HL-60 (cell line): Measurements from ENCODE around the gene TRIM28.
A peak's percentile ranks its signal among the peaks of the same experiment; 100 is the strongest.

Experiments used
- DNase-seq, 2 experiments: peaks; one replicate each; pipeline ENCODE4 v3.0.0-alpha.2; 2010 to 2020; ENCODE audit warnings: low read depth in 1 of 2, low spot score in 1 of 2
- H3K27ac ChIP-seq: fragments of 250-450 bp; sonication (Bioruptor Pico); replicated peaks from 2 replicates; pipeline ENCODE4 v1.5.1; 2020; ENCODE audit warnings: mild to moderate bottlenecking, moderate library complexity
- H3K27me3 ChIP-seq: fragments of 250-450 bp; sonication (Bioruptor Pico); 2 replicates; pipeline ENCODE4 v1.5.1; 2021; ENCODE audit warnings: mild to moderate bottlenecking, moderate library complexity; ENCODE audit not compliant: insufficient read depth, poor library complexity, severe bottlenecking
- H3K4me3 ChIP-seq: replicated peaks from 2 replicates; pipeline ENCODE4 v1.5.1; 2011; ENCODE audit warnings: mild to moderate bottlenecking, control low read depth, low read length; ENCODE audit not compliant: insufficient read depth
- GABPA ChIP-seq: IDR thresholded peaks from 2 replicates; pipeline ENCODE4 v1.6.1; 2012; ENCODE audit warnings: low read depth
- POLR2AphosphoS5 ChIP-seq: IDR thresholded peaks from 2 replicates; pipeline ENCODE4 v1.6.1; 2012; ENCODE audit warnings: low read depth
- SPI1 ChIP-seq: IDR thresholded peaks from 2 replicates; pipeline ENCODE4 v1.6.1; 2012; ENCODE audit warnings: low read depth, mild to moderate bottlenecking, borderline replicate concordance
- long read RNA-seq: library from polyadenylated mRNA; unstranded; transcript quantifications from one replicate; pipeline ENCODE4 v2.0.0, GENCODE V29; 2020
- TF ChIP-seq, protein P1 (sequence below): IDR thresholded peaks from one replicate; pipeline ENCODE4 v1.5.1; 2011; ENCODE audit warnings: low read length, control low read depth, inconsistent platforms; ENCODE audit not compliant: insufficient read depth
- TF ChIP-seq, protein P2 (sequence below): IDR thresholded peaks from 2 replicates; pipeline ENCODE4 v1.6.1; 2012; ENCODE audit warnings: low read depth; ENCODE audit not compliant: insufficient replicate concordance

TRIM28 gene
- long read RNA-seq, transcript TRIM28-201 (17 exons, 2,960 nt) = major isoform, 52 of 142 reads
- long read RNA-seq, partial matches to known transcripts = 78 of 142 reads
- long read RNA-seq, other reads (novel, unspliced or antisense) = 10 of 142 reads

DNA sequence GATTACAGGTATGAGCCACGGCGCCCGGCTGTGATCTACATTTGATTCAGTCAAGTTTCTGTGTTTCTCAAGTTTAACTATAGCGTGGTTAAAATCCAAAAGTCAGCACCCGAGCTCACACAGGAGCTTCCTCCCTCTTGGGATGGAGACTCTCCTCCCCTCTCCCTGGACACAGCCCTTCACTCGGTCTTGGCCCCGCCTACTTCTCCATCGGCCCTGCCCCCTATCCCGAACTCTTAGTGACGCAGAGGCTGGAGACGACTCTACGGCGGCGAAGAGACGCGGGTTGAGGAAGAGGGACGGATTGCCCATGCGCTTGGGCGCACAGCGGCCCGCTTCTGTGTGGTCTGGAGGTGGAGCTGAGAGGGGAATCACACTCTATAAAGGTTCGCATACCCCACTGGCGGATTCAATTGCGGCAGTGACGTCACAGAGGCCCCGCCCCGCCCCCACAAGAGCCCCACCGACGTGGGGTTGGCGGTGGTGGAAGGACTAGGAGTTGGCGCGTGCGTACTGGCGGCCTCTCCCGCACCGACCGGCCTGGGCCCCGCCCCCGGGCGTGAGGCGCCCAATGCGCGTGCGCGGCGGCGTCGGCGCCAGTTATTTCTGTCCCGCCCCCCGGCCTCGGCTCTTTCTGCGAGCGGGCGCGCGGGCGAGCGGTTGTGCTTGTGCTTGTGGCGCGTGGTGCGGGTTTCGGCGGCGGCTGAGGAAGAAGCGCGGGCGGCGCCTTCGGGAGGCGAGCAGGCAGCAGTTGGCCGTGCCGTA lies at the start of gene TRIM28:
TSS of gene TRIM28 (plus strand) at position 239 of the 765 bp plus-strand sequence. CDS start 694 bp downstream, outside the sequence.
- peak; percentile 99 for DNase-seq
- Histone ChIP-seq H3K27ac (peak within 1 kb of the TSS; percentile 76), H3K4me3 (peak within 1 kb of the TSS; percentile 99), H3K27me3 (no peaks in the 10 kb centered on the region)
- TF ChIP-seq SPI1 (0 out of 2 replicates have a peak, but pooled peaks have one; percentile 30), POLR2AphosphoS5 (peak; percentile 97), GABPA (no peak)
- TF ChIP-seq, protein P1, sequence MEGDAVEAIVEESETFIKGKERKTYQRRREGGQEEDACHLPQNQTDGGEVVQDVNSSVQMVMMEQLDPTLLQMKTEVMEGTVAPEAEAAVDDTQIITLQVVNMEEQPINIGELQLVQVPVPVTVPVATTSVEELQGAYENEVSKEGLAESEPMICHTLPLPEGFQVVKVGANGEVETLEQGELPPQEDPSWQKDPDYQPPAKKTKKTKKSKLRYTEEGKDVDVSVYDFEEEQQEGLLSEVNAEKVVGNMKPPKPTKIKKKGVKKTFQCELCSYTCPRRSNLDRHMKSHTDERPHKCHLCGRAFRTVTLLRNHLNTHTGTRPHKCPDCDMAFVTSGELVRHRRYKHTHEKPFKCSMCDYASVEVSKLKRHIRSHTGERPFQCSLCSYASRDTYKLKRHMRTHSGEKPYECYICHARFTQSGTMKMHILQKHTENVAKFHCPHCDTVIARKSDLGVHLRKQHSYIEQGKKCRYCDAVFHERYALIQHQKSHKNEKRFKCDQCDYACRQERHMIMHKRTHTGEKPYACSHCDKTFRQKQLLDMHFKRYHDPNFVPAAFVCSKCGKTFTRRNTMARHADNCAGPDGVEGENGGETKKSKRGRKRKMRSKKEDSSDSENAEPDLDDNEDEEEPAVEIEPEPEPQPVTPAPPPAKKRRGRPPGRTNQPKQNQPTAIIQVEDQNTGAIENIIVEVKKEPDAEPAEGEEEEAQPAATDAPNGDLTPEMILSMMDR = no peak
- TF ChIP-seq, protein P2, sequence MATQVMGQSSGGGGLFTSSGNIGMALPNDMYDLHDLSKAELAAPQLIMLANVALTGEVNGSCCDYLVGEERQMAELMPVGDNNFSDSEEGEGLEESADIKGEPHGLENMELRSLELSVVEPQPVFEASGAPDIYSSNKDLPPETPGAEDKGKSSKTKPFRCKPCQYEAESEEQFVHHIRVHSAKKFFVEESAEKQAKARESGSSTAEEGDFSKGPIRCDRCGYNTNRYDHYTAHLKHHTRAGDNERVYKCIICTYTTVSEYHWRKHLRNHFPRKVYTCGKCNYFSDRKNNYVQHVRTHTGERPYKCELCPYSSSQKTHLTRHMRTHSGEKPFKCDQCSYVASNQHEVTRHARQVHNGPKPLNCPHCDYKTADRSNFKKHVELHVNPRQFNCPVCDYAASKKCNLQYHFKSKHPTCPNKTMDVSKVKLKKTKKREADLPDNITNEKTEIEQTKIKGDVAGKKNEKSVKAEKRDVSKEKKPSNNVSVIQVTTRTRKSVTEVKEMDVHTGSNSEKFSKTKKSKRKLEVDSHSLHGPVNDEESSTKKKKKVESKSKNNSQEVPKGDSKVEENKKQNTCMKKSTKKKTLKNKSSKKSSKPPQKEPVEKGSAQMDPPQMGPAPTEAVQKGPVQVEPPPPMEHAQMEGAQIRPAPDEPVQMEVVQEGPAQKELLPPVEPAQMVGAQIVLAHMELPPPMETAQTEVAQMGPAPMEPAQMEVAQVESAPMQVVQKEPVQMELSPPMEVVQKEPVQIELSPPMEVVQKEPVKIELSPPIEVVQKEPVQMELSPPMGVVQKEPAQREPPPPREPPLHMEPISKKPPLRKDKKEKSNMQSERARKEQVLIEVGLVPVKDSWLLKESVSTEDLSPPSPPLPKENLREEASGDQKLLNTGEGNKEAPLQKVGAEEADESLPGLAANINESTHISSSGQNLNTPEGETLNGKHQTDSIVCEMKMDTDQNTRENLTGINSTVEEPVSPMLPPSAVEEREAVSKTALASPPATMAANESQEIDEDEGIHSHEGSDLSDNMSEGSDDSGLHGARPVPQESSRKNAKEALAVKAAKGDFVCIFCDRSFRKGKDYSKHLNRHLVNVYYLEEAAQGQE = no peak

DNA sequence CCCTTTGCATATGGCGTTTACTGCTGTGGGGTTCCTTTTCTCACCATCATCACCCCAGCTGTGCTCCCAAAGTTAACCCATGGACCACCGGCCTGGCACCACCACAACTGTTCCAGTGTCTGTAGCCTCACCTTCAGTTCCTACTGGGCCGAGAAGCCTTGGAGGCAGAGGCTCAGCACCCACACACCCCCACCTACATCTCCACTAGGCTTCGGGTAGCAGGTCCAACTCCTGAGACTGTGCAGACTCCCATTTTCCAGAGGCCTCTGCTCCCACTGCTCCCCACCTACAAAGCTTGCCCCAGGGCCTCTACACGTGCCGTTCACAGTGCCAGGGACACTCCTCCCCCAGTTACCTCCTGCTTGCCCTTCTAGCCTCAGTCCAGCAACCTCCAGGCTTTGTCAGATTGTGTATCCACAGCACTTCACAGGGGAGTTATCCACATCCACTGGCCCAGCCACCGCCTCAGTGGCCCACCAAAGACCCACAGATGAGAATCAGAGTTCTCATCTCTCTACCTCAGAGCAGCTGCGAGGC lies 46.2 kb upstream of the TRIM28 start:
- no peak for DNase-seq
- TF ChIP-seq, protein P2 = no peak
- TF ChIP-seq SPI1 (no peak), GABPA (no peak), POLR2AphosphoS5 (no peak)
- TF ChIP-seq, protein P1 = no peak
- Histone ChIP-seq H3K4me3 (no peak overlapping the region), H3K27ac (no peak overlapping the region), H3K27me3 (no peaks in the 10 kb centered on the region)

DNA sequence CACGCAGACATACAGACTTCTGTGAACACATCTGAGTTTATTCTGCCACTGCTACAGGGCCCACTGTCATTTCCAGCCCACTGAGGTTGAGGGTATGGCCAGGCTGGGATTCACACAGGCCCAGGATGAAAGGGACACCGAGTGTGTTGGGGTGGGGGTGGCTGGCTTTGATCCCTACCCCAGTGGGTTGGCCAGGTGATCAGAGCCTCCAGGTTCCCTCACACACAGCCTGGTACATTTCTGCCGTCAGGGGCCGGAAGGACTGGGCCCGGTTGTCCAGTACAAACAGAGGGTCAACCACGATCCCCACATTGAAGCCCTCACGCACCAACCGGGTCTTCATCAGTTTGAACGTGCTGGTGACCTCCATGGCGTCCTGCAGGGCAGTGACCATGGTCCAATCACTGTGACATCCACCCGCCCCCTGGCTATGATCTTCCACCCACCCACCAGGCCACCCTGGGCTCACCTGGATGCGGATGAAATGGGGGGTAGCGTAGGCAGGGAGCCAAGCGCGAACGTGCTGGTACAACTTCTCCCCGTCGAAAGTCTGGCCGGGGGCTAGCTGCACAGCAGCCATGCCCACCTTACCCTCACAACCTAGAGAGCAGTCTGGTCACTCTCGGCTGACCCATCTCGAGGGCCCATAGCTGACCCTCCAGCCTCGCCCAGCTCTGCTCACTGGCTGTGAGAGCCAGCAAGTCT lies 45.4 kb upstream of the TRIM28 start:
- Histone ChIP-seq H3K27me3 (no peaks in the 10 kb centered on the region), H3K4me3 (peak overlapping the region; percentile 46), H3K27ac (peak overlapping the region; percentile 52)
- TF ChIP-seq, protein P1 = no peak
- no peak for TF ChIP-seq SPI1
- TF ChIP-seq GABPA = no peak
- TF ChIP-seq POLR2AphosphoS5 = no peak
- TF ChIP-seq, protein P2 = no peak
- no peak for DNase-seq
